GM18951 (cell line): ENCODE results near the gene CRIP1.

Experiments used
- POLR2A ChIP-seq: IDR thresholded peaks from 4 replicates; pipeline ENCODE4 v1.6.1; 2011; ENCODE audit warnings: mild to moderate bottlenecking; ENCODE audit not compliant: insufficient read length, insufficient read depth; ENCODE audit errors: extremely low read depth
- in situ Hi-C: fragments of 300-500 bp; cut with MboI; formaldehyde crosslinking; loops from one replicate; pipeline ENCODE4 v1.12.0; 2022; ENCODE audit warnings: low sequenced_read_pairs, mixed read lengths, inconsistent platforms; ENCODE audit not compliant: unreplicated experiment

CRIP1 gene

DNA sequence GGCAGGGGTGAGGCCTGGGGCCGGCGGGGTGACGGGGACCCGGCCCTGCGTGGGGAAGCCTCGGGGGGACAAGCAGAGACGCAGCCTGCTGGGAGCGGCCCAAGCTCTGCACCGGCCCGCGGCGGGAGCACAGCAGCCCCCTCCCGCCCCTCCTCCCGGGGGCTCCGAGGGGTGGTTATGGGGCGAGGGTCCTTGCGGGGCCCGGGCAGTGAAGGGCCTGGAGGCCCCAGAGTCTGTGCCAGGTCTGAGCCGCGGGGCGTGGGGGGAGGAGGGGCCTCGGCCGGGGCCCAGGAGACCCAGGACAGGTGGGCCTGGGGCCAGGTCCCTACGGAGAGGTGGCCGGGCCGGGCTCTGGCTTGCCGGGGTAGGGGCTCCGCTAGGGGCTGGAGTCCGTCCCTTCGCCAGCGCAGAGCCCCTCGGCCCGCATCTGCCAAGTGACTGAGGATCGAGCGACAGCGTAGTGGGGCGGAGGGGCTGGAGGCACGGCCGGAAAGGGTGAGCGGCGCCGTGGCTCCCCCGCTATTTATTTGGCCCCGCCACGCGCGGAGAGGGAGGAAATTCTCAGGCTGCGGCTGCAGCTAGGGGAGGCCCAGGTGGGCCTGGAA lies 40.2 kb downstream of the CRIP1 start:
- in situ Hi-C loops = no loop called here
- no peak for TF ChIP-seq POLR2A

DNA sequence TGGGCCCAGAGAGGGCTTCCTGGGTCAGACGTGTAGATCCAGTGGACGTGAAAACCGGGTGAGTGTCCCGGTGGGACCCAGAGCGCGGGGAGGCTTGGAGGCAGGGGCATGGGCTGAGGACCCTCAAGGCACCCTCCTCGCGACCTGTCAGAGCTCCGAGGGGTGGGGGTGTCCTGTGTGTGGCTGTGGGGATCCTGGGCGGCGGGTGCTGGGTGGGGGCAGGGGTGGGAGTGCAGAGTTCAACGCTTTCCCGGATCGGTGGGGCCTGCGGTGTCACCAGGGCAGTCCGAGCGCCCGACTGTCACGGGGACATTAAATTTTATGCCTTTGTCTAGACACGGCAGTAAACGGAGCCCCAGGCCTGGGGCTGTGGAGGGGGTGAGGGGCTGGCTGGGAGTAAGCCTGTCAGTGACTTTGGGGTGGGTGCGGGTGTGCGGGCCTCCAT lies 40.7 kb downstream of the CRIP1 start:
- TF ChIP-seq POLR2A = no peak
- in situ Hi-C loops = no loop called here

DNA sequence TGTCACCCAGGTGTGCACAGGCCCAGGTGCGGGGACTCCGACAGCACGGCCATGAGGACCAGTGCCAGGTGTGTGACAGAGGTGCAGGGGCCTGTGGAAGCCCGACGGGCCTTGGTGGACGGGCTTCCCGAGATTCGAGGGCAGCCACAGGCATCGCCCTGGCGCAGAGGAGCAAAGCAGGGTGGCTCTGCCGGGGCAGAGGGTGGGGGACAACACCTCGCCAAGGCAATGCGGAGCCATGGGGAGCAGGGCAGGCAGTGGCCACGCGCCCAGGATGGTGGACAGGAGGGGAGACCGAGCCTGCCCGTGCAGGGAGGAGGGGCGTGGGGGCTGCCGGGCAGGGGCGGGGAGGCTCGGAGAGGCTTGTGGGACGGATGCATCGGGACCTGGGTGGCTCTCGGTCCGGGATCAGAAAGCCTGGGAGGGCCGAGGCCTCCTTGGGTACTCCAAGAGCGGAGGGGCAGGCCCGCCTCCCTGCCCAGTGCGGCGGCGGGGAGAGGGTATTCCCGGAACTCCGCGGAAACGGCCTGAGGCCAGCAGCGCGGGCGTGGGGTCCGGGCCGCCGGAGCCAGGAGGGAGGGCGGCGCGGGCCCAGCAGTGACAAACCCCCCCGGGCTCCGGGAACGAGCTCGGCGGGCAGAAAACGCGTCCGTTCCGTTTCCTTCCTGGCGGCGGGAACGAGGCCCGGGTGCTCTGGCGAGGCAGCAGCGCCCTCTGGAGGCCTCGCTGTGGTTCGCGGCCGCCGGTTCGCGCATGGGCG lies 41.3 kb downstream of the CRIP1 start:
- in situ Hi-C loops = no loop called here
- TF ChIP-seq POLR2A = no peak

DNA sequence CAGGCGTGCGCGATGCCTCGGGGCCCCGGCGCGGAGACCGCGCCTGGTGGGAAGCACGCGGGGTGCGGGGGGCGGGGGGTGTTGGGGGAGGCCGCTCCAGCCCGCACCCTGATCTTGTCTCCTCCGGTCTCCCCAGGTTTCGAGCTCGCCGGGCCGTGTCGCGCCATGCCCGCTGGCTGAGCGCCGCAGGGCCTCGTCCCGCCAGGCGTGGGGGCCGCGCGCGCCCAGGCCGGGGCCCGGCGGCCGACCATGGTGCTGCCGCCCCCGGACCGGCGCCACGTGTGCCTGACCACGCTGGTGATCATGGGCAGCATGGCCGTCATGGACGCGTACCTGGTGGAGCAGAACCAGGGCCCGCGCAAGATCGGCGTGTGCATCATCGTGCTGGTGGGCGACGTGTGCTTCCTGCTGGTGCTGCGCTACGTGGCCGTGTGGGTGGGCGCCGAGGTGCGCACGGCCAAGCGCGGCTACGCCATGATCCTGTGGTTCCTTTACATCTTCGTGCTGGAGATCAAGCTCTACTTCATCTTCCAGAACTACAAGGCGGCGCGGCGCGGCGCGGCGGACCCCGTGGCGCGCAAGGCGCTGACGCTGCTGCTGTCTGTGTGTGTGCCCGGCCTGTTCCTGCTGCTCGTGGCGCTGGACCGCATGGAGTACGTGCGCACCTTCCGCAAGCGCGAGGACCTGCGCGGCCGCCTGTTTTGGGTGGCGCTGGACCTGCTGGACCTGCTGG lies 42.1 kb downstream of the CRIP1 start:
- no peak for TF ChIP-seq POLR2A
- in situ Hi-C loops = no loop called here

DNA sequence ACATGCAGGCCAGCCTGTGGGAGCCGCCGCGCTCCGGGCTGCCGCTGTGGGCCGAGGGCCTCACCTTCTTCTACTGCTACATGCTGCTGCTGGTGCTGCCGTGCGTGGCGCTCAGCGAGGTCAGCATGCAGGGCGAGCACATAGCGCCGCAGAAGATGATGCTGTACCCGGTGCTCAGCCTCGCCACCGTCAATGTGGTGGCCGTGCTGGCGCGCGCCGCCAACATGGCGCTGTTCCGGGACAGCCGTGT lies 42.6 kb downstream of the CRIP1 start:
- in situ Hi-C loops = no loop called here
- TF ChIP-seq POLR2A = no peak

DNA sequence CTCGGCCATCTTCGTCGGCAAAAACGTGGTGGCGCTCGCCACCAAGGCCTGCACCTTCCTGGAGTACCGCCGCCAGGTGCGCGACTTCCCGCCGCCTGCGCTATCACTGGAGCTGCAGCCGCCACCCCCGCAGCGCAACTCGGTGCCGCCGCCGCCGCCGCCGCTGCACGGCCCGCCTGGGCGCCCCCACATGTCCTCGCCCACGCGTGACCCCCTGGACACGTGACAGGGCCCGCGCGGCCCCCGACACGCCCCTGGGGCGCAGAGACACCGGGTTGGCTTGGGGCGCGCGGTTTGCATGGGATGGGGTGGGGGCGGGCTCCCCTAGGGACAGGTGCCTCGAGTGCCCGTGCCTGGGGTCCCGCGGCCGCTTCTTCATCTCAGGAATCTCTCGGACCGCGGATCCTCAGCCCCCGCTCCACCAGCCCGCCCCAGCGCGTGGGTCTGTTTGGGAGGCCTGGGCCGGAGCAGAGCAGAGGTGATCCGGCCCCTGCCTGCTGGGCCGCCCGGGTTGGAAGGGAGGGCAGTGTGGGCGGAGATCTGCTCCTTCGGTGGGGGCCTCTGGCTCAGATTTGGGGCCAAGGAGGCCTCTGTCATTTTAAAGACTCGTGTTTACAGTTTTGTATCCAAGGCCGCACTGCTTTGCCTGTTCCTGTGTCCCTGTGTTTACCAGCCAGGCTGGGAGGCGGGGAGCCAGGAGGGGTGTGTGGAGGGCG lies 43.0 kb downstream of the CRIP1 start:
- TF ChIP-seq POLR2A = no peak
- in situ Hi-C loops = no loop called here

DNA sequence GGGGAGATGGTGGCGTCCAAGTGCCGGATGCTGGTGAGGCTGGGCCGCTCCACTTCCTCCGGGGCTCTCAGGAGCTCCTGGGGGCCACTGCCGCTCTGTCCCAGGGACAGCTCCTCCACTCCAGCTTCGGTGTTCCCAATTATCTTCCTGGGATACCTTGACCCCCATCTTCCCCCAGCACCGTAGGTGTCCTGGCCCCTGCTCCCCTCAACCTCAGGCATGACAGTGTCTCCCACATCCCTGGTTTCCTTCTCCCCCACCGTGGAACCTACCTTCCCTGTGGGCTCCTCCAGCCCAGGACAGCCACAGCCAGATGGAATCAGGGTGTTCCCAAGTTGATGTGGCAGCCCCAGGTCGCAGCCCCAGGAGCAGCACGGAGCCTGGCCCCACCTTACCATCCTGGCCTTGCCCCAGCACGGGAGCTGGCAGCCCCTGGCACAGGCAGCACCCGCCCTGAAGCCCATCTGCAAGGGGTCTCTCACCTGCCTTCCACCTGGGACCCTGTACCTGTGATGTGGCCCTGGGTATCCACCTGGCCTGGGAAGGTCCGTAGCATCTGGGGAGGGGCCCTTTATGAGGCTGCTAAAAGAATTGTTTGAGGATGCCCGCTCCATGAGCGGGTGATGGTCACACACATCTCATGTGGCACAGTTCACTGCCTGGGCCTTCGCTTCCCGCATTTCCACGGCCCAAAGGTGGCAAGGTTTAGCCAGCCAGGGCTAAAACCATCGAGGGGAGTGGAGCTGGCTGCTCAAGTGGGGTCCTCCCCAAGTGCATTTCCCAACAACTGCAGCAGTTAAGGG lies 43.8 kb downstream of the CRIP1 start:
- in situ Hi-C loops = no loop called here
- no peak for TF ChIP-seq POLR2A

DNA sequence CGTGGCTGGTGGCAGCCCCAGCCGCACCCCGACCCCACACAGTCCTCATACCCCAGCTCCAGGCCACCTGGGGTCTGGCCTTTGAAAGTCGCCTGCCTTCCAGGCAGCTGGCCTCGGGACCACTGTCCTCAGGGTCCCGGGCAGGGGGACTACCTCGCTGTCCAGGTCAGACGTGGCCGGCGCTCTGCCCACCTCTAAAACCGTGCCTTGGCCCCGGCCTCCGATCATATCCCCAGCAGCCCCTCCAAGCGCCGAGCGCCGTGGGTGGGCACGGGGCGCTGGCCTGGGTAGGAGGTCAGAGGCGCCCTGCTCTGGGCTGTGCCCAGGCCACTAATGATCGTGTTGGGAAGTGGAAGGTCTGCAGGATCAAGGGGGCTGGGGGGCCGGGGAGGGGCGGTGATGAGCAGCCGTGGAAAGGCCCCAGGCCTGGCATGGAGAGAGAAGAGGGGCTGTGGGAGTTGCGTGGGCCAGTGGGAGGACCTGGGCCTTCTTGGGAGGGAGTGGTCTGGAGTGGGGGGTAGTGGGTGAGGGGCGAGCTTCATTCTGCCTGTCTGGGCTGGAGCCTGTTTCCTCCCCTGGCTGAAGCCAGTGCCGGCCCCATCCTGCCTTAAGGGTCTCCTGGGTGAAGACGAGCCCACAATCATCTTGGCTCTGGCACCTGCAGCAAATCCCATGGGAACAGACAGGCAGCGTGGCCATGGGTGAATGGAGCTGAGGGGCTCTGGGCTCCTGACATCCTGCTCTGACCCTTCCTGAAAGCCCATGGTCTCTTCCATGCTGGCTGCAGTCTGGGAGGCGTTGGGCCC lies 44.6 kb downstream of the CRIP1 start:
- in situ Hi-C loops = no loop called here

DNA sequence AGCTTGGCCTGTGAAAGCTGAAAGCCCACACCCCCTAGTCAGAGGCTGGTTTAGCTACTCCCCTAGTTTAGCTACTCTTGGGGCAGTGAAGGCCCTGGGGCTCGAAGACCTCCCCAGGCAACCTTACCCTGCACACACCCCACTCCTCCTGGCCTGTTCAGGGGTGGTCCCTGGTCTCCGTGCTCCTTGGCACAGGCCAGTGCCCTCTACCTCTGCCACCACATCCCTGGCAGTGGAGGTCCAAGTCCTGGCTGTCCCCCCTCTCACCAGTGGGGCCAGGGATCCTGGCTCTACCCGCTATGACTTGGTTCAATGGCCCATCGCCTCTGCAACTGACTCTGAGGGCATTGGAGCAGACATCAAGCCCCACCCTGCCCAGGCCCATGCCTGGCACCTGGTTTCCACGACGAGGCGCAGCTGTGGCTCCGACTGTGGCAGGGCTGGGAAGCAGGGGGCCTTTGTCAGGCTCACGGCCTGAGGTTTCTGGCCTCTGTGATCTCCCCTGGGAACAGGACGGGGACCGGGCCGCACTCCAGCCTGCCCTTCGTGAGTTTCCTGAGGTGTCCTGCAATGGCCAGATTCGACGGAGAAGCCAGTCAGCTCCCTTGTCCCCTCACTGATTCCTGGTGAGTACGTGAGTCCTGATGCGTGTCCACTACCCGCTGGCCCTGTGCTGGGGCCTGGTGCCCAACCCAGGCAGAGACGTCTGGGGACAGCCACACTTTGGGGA lies 45.4 kb downstream of the CRIP1 start:
- in situ Hi-C loops = no loop called here
- no peak for TF ChIP-seq POLR2A

More for the DNA sequence above, 44.6 kb downstream of the CRIP1 start:
- TF ChIP-seq POLR2A = no peak

DNA sequence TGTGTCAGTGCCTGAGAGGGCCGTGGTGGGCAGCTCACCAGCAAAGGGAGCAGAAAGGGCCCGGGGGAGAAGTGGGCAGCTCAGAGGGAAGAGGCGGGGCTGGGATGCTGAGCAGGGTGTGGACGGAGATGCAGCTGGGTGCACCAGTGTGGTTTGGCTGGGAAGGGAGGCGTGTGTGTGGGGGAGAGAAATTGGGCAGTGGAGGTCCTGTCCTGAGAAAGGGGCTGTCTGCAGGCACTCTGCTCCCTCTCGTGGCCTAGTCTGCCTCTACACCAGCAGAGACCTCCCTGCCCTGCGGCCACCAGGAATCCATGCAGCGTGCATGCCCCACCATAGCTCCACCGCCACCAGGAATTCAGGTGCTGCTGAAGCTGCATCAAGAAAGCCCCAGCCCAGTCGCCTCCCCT lies 46.1 kb downstream of the CRIP1 start:
- in situ Hi-C loops = no loop called here
- TF ChIP-seq POLR2A = no peak

DNA sequence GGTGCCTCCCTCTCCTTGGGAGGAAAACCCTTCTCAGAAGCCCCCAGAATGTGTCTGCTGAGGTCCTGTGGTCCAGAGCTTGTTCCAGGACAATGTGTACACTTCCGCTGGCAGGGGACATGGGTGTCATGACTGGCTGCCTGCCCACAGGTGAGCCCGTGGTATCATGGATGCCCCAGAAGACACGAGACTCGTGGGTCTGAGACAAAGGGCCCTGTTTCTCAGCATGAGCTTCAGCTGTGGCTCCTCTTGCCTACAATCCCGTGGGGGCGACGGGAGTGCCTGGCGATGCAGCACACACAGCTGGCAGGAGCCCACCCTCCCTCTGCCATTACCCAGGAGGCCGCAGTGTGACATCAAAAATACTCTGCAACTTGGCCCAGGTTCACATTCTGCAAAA lies 46.7 kb downstream of the CRIP1 start:
- in situ Hi-C loops = no loop called here
- TF ChIP-seq POLR2A = no peak
